Kidney glomerular epithelial cell (primary cell): ENCODE results near the gene PPDPF.

Experiments used
- DNase-seq: peaks from one replicate; lab custom pipeline; 2025; lab: John Stamatoyannopoulos, UW

Gene PPDPF

DNA sequence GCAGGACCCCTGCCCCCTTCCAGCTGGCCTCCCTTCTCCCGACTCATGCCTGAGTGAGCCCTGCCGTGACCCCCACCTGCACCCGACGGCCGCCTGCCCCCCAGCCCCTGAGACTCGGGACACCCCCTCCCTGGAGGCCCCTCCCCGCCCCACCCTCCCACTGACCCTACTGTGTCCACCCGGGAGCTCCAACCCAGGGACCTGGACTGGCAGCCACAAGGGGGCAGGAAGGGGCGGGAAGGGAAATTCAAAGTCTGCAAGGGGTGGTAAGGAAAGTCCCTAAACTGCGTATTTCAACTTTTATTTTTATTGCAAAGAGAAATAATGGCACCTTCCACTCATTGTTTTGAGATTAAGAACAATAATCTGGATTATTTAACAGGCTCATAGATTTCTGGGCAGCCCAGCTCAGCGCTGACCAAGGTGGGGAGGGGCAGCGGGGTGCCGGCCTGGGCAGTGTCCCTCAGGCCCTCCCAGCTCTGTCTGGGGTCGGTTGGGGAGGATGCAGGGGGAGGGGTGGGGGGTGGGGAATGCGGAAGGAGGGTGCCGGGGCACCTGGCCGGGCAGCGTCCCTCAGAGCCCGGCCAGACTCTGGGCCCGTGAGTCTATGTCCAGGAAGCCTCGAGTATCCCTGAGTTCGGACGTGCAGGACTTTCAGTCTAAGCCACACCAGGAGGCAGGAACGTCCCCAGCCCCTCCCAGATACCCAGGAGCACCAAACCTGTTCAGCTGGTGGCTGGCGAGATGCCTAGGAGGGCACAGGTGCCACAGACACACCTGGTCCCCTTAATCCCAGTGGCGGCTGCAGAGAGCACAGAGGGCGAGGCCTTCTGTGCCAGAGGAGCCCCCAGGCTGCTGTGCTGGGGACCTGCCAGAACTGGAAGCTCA, 17.9 kb downstream of the PPDPF start:
- DNase-seq = no peak

DNA sequence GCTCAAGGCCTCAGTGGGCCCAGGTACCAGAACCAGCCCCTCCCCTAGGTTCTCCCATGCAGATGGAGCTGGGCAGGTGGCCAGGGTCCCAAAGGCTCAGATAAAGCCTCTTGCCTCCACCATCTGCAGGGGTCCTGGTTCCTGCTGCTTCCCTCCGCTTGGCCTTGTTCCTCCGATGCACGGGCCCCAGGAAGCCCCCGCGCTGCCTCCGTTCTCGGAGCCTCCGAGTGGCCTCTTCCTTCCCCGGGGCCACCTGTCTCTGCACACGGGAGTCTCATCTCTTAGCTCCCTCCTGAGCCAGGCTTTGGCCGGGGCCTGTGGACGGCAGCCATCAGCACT, 18.5 kb downstream of the PPDPF start:
- no peak for DNase-seq

DNA sequence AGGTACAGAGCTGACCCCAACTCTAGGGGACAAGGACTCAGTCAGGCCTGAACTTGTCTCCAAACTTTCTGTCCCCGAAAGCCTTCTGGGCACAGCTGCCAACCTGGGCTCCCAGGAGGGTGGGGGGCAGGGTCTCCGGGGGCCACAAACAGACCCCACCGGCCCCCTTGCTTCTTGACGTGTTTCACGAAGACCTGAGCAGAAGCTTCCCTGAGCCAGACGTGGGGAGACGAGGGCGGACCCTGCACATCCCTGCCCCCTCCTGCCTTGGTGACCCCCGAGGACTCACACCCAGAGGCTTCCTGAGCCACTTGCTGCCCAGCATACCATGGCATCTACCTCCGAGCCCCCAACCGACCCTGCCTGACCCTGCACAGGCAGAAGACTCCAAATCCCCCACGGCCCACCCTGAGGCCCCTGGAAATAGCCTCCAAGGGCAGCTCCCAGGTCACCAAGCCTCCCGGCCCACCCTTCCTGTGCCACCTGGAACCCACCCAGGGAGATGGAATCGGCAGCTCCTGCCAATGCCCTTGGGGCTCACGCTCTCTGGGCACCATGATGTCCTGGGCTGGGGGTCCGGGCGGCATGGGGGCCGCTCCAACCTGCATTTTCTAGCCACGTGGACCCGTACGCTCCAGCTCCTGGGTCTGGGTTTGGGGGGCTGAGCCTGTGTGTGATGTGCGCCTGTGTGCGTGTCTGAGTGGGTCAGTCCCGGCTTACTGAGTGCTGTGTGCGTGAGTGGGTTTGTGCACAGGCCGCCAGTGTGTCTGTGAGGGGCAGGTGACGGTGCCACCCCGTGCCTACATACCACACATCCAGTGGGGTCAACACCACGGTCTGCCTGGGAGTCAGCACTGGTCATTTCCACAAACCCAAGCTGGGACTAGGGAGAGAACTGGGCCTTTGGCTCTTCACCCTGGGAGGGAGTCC, 19.1 kb downstream of the PPDPF start:
- no peak for DNase-seq

DNA sequence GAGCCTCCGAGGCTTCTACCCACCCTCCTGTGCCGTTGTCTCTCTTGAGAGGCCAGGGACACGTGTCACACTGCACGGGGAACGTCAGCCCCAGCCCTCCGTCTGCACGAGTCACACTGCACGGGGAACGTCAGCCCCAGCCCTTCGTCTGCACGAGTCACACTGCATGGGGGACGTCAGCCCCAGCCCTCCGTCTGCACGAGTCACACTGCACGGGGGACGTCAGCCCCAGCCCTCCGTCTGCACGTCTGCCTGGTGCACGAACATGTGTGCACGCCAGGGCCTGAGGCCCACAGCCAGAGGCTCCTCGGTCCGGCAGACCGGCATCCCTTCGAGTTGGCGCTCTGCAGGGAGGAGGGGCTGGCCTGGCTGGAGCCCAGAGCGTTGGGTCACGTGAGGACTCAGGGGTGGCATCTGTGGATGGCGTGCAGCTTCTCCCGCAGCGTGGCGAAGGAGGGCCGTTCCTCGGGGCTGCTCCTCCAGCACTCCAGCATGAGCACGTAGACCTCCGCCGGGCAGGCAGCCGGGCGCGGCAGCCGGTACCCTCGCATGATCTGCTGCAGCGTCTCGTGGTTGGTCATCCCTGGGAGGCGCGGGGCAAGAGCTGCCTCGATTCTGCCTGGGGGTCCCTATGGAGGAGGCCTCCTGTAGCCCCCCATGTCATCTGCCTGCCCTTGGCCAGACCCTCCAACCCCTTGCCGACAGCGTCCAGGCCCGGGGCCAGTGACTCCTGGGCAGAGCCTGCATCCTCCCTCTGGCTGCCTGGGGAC, 20.0 kb downstream of the PPDPF start:
- no peak for DNase-seq

DNA sequence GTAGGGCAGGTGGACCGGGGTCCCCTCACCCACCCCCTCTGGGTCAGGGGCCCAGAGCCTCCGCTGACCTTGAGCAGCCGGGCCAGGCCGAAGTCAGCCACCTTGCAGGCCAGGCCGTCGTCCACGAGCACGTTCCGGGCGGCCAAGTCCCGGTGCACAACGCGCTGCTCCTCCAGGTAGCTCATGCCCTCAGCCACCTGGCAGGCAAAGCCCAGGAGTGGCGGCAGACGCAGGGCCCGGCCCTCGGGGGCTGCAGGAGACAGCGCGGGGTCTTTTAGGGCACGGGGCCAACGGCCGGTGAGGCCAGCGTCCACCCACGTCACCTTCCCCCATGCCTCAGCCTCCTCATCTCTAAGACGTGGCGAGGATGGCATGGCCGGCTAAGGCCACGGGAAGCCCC, 20.8 kb downstream of the PPDPF start:
- DNase-seq = no peak

DNA sequence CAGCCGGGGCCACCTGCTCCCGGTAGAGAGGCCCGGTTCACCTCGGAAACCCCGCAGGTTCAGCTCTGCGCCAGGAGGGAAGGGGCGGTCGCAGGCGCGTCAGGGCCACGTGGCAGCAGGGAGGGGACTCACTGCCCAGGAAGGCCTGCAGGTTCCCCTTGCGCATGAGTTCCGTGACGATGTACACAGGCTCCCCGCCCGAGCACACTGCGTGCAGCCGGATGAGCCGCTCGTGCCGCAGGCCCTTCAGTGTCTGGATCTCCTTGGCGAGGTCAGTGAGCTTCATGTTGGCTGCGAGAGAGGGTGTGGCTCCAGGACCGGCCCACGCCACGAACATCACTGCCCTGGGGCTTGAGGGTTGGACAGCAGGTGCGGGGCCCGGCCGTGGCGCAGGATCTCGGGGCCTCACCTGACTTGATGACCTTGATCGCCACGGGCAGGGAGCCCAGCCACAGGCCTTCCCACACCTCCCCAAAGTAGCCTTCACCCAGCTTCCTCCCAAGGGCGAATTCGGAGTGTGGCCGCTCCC, 21.5 kb downstream of the PPDPF start:
- no peak for DNase-seq

DNA sequence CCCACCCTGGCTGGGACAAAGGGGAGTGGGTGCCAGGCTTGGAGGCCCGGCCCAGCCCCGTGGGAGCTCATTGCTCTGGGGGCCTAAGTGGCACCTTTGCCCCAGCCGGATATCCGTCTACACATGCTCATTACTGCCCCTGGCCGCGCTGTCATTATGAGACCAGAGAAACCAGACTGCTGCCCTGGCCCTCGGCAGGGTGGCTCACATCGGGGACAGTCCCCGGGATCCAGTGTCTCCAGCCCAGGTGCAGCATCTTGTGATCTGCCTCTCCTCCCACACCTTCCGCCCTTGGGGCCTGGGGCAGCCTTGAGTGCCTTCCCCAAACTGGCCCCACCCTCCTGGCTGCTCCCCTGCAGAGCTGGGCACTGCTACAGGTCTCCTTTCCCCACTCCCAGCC, 22.1 kb downstream of the PPDPF start:
- DNase-seq = no peak

DNA sequence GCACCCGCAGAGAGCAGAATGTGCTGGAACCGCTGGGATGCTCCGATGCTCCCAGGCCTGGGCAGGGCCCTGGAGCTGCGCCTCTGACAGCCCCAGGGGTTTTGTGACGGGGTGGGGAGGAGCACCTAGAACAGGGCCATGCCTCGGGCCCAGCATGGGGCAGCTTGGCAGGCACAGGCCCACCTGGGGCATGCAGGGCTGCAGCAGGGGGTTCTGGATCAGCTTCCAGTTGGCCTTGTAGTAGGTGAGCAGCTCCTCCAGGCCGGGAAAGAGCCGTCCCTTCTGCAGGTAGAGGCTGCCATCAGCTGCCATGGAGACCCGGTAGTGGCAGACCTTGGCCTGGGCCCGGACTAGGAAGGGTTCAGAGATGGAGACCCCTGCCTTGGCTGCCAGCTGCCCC, 22.6 kb downstream of the PPDPF start:
- no peak for DNase-seq

DNA sequence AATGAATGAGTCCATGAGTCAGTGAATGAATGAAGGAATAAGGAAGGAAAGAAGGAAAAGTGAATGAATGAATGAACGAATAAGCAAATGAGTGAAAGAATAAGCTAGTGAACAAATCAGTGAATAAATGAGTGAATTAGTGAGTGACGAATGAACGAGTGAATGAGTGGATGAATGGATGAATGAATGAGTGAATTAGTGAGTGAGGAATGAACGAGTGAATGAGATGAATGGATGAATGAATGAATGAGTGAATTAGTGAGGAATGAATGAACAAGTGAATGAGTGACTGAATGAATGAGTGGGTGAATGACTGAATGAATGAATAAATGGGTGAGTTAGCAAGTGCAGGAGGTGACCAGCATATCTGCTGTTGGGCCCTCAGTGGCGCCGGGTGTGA, 23.2 kb downstream of the PPDPF start:
- DNase-seq = no peak

DNA sequence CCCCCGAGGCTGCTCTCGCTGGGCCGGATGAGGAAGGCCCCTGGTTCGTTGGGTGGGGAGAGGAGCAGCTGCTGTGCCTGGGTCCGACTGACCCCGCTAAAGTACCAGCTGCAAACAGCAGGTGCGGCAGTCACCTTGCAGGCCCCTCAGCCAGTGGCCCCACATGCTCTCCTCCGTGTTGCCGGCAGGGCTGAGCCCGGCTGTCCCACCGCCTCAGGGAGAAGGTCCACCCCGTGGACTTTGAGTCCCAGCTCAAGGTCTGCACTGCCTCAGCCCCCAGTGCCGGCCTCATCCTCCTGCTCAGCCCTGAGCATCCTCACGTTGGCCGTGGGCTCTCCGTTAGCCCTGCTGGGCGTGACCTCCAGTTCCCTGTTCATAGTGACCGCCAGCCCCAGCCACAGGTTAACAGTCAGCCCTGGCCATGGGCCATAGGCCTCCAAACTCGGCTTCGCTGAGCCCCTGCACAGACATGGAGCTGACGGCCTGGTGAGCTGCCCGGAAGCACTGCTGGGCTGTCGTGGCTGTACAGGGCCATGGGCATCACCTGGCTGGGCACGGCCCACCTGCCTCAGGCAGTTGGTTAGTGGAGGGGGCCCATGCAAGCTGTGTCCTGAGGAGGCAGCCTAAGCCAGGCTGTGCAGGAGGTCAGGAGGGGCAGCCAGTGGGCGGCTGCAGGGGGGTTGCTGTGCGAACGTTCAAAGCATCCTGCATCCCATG, 23.8 kb downstream of the PPDPF start:
- DNase-seq = no peak

DNA sequence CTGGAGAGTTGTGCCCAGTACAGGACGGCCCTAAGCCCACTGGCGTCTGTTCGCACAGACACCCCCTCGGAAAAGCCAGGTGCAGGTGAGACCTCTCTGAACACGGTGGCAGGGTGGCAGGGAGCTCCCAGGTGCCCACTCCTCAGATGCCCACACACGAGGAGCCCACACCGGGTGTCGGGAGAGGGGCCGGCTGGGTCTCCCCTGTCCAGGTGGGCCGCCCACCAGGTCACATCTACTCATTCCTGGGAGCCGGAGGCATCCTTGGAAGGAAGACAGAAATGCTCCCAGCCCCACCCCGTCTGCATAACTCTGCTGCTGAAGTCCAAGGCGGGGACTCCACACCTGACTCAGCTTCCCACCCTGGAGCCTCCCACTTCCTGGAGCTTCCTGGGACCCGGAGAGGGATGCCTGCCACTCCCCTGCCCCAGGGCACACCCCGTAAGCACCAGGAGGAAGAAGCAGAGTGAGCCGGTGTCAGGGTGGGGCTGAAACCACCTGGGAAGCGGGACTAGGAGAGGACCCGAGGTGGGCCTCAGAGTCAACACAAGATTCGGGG, 24.5 kb downstream of the PPDPF start:
- peak; percentile 25 for DNase-seq

DNA sequence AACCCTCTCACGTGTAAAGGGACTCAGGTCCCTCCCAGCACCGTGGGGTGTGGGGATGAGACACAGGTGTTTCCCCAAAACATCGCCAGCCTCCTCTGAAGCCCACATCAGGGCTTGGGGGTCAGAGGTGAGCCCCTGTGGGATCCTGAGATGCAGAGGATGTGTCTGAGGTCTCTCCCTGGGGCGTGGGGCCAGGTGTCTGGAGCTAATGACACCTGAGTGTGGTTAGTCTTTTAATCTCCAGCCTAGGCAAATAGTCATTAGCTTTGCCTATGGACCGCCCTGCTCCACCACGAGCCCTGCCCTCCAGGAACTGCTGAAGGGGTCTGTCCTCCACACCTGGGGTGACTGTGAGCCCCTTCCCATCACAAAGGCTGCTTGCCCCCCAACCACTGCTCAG, 25.2 kb downstream of the PPDPF start:
- DNase-seq = no peak

DNA sequence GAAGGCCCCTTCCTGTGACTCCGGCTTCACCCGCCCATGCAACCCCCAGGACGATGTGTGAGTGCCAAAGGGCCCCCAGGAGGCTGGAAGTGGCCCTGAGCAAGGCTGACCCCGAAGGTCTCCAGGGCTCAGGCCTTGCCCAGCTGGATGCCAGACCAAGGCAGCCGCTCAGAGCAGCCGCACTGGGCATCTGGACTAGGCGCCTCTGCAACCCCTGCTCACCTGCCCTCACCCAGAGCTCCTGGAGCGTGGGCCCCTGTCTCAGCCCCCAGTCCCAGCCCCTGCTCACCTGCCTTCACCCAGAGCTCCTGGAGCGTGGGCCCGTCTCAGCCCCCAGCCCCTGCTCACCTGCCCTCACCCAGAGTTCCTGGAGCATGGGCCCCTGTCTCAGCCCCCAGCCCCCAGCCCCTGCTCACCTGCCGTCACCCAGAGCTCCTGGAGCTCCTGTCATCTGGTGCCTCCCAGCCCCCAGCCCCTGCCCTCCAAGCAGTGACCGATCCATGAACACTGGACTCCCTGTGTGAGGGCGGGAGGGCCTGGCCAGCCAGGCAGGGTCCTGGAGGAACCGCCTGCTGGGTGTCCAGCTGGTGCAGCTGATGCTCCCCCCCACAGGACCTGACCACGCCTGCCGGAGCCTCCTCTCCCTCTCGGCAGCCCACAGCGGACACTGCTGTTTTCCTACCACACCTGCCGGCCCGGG, 25.8 kb downstream of the PPDPF start:
- DNase-seq = no peak

DNA sequence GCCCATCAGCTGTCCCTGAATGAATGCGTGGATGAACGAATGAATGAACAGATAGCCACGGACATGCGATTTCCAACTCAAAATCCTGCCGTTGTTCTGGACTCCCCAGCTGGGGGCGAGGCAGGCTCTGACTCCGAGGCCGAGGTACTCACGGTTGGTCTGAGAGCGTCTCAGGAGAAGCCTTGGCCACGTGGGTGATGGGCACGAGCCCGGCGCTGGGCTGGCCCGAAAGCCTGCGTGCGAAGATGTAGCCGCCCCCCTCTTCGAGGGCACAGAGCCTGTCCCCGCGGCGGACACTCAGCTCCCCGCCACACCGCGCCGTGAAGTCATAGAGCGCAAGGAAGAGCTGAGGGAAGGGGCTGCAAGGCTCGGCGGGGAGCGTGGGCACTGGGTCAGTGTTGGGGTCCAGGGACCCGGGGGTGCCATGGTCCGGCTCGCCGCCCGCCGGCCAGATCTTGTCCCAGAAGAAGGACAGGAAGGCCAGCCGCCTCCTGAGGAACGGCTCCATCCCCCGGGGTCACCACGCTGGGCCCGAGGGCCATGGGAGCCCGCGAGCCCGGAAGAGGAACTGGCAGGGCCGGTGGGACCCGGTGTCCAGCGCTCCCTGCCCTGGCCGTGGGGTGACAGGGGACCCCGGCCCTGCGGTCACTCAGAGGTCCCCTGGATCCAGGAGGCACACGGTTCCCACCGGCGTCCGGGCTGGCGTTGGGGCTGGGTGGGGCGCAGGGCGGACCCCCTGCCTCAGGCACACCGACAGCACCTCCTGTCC, 26.6 kb downstream of the PPDPF start:
- no peak for DNase-seq

DNA sequence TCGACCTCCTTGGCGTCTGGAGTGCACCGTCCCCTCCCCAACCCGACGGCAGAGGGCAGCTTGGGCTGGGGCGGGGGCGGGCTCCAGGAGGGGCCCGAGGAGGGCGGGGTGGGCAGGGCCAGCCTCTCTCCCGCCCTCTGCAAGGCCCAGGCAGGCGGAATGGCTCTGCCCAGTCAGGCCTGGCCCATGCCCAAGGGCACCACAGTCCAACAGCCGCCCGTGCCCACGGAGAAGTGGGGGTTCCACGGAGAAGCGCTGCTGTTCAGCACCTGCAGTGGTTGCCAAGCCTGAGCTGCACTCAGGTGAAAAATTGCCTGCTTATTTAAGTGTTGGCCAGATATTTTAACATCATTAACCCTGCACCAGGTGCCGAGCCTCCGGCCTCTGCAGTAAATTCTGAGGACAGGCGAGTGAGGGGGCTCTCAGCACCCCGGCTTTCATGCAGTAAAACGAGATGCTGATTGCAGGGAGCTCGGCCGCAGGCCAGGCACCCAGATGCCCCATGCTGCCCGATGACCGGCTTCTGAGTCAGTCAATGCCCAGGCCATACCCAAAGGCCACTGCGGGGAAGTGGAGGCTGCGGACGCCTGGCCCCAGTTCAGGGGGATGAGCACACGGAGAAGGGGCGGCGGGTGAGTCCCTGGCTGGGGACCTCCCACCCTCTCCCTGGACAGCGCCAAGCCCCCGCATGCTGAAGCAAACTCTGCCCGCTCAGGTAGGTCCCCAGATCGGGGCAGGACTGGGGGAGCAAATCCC, 27.3 kb downstream of the PPDPF start, which contains the start of gene SRMS:
Gene SRMS (minus strand): TSS at position 25 of the 756 bp plus-strand sequence. CDS start 286 bp downstream, outside the sequence.
- DNase-seq = no peak

DNA sequence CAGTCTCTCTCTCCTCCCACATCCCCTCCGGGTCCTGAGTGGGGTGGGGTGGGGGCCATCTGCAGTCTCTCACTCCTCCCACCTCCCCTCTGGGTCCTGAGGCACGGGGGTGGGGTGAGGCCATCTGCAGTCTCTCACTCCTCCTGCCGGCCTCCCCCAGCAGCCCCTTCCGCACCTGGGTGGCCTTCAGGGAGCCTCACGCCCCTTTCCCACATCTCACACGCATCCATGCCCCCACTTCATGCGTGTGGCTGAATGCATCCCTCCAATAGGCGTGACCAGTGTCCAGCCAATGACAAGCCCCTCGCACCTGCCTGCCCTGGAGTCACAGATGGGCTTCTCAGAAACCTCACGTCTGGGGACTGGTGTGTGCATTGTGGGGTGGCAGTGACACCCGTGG, 28.0 kb downstream of the PPDPF start:
- no peak for DNase-seq

DNA sequence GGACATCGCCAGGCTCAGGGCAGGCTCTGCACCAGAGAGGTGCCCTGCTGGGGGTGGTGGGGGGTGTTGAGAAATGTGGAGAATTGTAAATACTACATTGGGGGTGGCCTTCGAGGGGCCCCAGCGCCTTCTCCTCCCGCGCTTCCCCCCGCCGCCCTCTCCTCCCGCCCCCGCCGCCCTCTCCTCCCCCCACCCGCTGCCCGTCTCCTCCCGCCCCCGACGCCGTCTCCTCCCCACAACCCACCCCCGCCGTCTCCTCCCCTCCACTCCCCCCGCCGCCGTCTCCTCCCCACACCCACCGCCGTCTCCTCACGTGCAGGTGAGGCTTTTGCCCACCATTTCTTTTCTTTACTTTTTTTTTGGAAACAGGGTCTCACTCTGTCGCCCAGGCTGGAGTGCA, 28.5 kb downstream of the PPDPF start:
- DNase-seq = no peak

DNA sequence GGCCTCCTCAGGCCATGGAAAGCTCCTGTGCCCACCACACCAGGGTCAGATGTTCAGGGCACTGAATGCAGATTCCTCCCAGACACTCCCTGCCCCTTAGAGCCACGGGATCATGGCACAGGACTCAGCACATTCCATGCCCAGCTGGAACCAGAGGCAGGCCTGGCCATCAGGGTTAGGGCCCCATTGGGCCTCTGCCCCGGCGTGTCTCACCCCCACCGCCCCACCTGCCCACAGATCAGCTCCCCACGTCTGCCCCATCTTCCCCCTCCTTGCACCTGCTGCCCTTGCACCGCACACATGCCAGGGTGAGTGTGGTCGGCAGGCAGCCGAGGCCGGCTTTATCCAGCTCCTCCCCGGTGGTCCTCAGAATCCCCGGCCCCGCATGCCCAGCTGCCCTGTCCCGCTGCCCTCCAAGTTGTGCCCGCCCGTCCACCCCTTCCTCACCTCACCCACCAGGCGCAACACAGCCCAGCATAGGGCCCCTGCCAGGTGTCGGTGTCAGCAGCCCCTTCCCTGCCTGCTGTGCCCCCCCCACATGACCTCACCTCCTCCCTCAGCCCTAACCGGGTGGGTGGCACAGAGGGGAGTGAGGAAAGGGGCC, 29.2 kb downstream of the PPDPF start:
- DNase-seq = no peak
